Vagina (tissue), 2 donors: Measurements from ENCODE around the gene ELOVL1. TPM values are rescaled to one million over a fixed set of nuclear protein-coding genes. Genes with fewer than 3 reads are reported as not detected.

Experiments
- DNase-seq, 2 donors: peaks; one replicate each; pipeline ENCODE4 v3.0.0-alpha.2; 2017; ENCODE audit errors: extremely low spot score in 2 of 2
- H3K27ac ChIP-seq: fragments of 200-600 bp; sonication (generic); one replicate; pipeline ENCODE4 v1.5.1; 2019
- H3K27me3 ChIP-seq: fragments of 200-600 bp; sonication (generic); one replicate; pipeline ENCODE4 v1.5.1; 2019
- H3K36me3 ChIP-seq, 2 donors: fragments of 200-600 bp; sonication (generic); one replicate each; pipeline ENCODE4 v1.5.1; 2017 to 2019
- H3K4me1 ChIP-seq: fragments of 200-600 bp; sonication (generic); one replicate; pipeline ENCODE4 v1.5.1; 2019
- H3K4me3 ChIP-seq, 2 donors: fragments of 200-600 bp; sonication (generic); 1 replicate in 1 of 2; 2 replicates in 1 of 2; pipeline ENCODE4 v1.5.1; 2016 to 2019
- H3K9me3 ChIP-seq: fragments of 200-600 bp; sonication (generic); one replicate; pipeline ENCODE4 v1.5.1; 2019
- POLR2A ChIP-seq, 2 donors: fragments of 450-650 bp; IDR thresholded peaks; one replicate each; pipeline ENCODE4 v1.6.1; 2017; ENCODE audit warnings: antibody characterized with exemption in 2 of 2, mild to moderate bottlenecking in 2 of 2, moderate library complexity in 2 of 2
- POLR2AphosphoS5 ChIP-seq, 2 donors: sonication (generic); formaldehyde crosslinking; IDR thresholded peaks; one replicate each; pipeline ENCODE4 v1.9.0; 2017; ENCODE audit warnings: antibody characterized with exemption in 2 of 2, mild to moderate bottlenecking in 2 of 2, low read depth in 1 of 2; ENCODE audit not compliant: insufficient read depth in 1 of 2
- intact Hi-C: fragments of 100-400 bp; cut with DNase I; formaldehyde crosslinking; loops from one replicate; pipeline ENCODE4 v1.15.1; 2023
- total RNA-seq: library from RNA; depleted of rRNA; stranded (reverse); fragments of >200 nt; gene quantifications from one replicate; pipeline ENCODE4 v1.2.3, GENCODE V29; 2016
- TF ChIP-seq, protein P1 (sequence below), 3 experiments: fragments of 450-650 bp in 2 of 3; fragments of 200-600 bp in 1 of 3; sonication (generic) in 1 of 3; IDR thresholded peaks; one replicate each; pipeline ENCODE4 v1.5.1; 2017 to 2019; ENCODE audit warnings: antibody characterized with exemption in 3 of 3, mild to moderate bottlenecking in 2 of 3, moderate library complexity in 2 of 3

ELOVL1 gene
- total RNA-seq, 1 donor from 2014 or later = 62.1 TPM

DNA sequence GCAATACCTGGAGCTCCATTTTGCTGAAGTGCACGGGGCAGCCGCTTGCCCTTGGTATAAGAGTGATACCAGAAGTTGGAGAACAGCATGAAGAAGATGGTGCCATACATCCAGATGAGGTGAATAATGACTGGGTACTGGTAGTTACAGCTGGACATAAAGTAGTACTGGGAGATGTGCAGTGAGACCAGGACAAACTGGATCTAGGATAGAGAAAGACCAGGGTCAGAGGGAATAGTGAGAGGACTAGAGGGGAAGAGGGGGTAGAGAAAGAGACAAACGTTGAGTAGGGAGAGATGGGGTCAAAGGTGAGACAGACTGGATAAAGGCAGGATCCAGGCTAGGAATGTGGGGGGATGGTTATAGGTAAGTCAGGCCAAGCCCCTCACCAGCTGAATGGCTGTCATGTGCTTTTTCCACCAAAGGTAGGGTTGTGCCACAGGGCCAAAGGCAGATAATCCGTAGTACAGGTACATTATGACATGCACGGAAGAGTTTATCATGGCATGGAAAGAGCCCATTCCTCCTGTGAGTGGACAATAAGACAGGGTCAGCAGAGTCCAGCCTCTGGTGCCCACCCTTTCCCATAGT, 3.8 kb downstream of the ELOVL1 start:
- Histone ChIP-seq H3K4me3 (no peak overlapping the region), H3K9me3 (no peaks in the 10 kb centered on the region), H3K36me3 (peaks cover 0 to 38% of the 10 kb centered on the region in 2 donors), H3K27ac (no peak overlapping the region), H3K4me1 (peaks cover 29% of the 10 kb centered on the region), H3K27me3 (no peaks in the 10 kb centered on the region)
- TF ChIP-seq POLR2AphosphoS5 (IDR thresholded peaks at IDR 0.05; ENCODE audit: insufficient read depth in 1 of 2, low read depth in 1 of 2) (no peak), POLR2A (IDR thresholded peaks at IDR 0.05) (no peak)
- TF ChIP-seq, protein P1, sequence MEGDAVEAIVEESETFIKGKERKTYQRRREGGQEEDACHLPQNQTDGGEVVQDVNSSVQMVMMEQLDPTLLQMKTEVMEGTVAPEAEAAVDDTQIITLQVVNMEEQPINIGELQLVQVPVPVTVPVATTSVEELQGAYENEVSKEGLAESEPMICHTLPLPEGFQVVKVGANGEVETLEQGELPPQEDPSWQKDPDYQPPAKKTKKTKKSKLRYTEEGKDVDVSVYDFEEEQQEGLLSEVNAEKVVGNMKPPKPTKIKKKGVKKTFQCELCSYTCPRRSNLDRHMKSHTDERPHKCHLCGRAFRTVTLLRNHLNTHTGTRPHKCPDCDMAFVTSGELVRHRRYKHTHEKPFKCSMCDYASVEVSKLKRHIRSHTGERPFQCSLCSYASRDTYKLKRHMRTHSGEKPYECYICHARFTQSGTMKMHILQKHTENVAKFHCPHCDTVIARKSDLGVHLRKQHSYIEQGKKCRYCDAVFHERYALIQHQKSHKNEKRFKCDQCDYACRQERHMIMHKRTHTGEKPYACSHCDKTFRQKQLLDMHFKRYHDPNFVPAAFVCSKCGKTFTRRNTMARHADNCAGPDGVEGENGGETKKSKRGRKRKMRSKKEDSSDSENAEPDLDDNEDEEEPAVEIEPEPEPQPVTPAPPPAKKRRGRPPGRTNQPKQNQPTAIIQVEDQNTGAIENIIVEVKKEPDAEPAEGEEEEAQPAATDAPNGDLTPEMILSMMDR (IDR thresholded peaks at IDR 0.05) = no peak
- no peak for DNase-seq
- intact Hi-C loops = loop anchor here (10.0 kb wide), 1 partner anchor 91 kb away; the partner anchor contains the start of gene HYI

DNA sequence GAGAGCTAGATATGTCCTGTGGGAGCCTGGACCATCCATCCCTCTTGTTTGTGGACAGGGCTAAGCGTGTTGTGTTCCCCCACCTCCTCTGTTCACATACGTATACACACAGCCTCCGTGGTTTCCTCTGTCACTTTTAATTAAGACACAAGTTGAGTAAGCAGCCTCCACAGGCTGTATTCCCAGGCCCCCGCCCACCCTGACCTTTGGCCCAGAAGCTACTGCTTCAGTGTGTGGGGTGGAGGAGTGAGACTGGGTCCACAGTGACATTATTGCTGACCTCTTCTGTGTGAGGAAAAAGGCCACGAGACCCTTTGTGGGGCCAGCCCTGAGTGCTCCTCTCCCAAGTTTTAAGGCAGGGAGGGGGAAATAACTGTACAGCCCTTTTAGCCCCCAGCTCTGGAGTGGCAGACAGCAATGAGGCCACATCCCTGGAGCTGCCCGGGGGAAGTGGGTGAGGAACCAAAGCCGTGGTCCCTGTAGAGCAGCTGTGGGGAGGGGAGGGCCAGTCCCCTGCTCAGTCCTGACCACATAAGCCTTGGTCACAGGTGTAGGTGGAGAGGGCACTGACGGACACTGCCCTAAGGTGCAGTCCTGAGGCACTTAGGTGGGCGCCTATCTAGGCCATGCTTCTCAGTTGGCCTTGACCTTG, 4.4 kb downstream of the ELOVL1 start:
- Histone ChIP-seq H3K27me3 (no peaks in the 10 kb centered on the region), H3K9me3 (no peaks in the 10 kb centered on the region), H3K36me3 (peaks cover 0 to 38% of the 10 kb centered on the region in 2 donors), H3K4me3 (no peak overlapping the region), H3K4me1 (peaks cover 25% of the 10 kb centered on the region), H3K27ac (no peak overlapping the region)
- DNase-seq = no peak
- intact Hi-C loops = loop anchor here (10.0 kb wide), 1 partner anchor 91 kb away; the partner anchor contains the start of gene HYI
- no peak for TF ChIP-seq POLR2A (IDR thresholded peaks at IDR 0.05)
- TF ChIP-seq POLR2AphosphoS5 (IDR thresholded peaks at IDR 0.05; ENCODE audit: insufficient read depth in 1 of 2, low read depth in 1 of 2) = no peak
- TF ChIP-seq, protein P1 (IDR thresholded peaks at IDR 0.05) = no peak

DNA sequence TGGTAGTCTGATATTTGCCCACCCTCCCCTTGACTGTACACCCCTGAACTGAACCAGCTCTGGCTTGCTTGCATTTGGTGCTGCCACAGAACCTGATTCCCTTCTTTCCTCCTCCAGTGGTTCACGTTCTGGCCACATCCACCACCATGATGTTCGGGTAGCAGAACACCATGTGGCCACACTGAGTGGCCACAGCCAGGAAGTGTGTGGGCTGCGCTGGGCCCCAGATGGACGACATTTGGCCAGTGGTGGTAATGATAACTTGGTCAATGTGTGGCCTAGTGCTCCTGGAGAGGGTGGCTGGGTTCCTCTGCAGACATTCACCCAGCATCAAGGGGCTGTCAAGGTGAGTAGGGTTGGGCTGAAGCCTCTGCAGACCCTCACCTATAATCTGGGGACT, 7.2 kb downstream of the ELOVL1 start:
- intact Hi-C loops = loop anchor here (10.0 kb wide), 1 partner anchor 94 kb away; the partner anchor contains the start of gene HYI
- Histone ChIP-seq H3K9me3 (no peaks in the 10 kb centered on the region), H3K27ac (no peak overlapping the region), H3K4me1 (peaks cover 17% of the 10 kb centered on the region), H3K4me3 (no peak overlapping the region), H3K36me3 (peaks cover 0 to 38% of the 10 kb centered on the region in 2 donors), H3K27me3 (no peaks in the 10 kb centered on the region)
- no peak for DNase-seq
- TF ChIP-seq POLR2A (IDR thresholded peaks at IDR 0.05) (no peak), POLR2AphosphoS5 (IDR thresholded peaks at IDR 0.05; ENCODE audit: insufficient read depth in 1 of 2, low read depth in 1 of 2) (no peak)
- TF ChIP-seq, protein P1 (IDR thresholded peaks at IDR 0.05) = no peak

DNA sequence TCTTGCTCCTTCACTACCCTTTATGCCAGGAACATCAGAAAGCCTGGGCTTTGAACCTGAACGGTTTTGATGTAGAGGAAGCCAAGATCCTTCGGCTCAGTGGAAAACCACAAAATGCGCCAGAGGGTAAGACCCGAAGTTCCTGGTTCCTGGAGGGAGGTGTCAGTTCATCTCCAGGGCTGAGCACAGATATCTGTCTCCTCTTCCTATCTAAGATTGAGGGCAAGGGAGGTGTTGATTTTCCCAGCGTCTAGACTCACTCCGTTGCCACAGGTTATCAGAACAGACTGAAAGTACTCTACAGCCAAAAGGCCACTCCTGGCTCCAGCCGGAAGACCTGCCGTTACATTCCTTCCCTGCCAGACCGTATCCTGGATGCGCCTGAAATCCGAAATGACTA, 8.1 kb downstream of the ELOVL1 start:
- Histone ChIP-seq H3K27ac (no peak overlapping the region), H3K9me3 (no peaks in the 10 kb centered on the region), H3K4me1 (peaks cover 17% of the 10 kb centered on the region), H3K36me3 (peaks cover 0 to 29% of the 10 kb centered on the region in 2 donors), H3K27me3 (no peaks in the 10 kb centered on the region), H3K4me3 (no peak overlapping the region)
- no peak for DNase-seq
- TF ChIP-seq, protein P1 (IDR thresholded peaks at IDR 0.05) = no peak
- TF ChIP-seq POLR2AphosphoS5 (IDR thresholded peaks at IDR 0.05; ENCODE audit: insufficient read depth in 1 of 2, low read depth in 1 of 2) (no peak), POLR2A (IDR thresholded peaks at IDR 0.05) (no peak)
- intact Hi-C loops = loop anchor here (10.0 kb wide), 1 partner anchor 95 kb away; the partner anchor contains the start of gene HYI
